Measurements from ENCODE around the gene PIGQ.

Gene PIGQ

DNA sequence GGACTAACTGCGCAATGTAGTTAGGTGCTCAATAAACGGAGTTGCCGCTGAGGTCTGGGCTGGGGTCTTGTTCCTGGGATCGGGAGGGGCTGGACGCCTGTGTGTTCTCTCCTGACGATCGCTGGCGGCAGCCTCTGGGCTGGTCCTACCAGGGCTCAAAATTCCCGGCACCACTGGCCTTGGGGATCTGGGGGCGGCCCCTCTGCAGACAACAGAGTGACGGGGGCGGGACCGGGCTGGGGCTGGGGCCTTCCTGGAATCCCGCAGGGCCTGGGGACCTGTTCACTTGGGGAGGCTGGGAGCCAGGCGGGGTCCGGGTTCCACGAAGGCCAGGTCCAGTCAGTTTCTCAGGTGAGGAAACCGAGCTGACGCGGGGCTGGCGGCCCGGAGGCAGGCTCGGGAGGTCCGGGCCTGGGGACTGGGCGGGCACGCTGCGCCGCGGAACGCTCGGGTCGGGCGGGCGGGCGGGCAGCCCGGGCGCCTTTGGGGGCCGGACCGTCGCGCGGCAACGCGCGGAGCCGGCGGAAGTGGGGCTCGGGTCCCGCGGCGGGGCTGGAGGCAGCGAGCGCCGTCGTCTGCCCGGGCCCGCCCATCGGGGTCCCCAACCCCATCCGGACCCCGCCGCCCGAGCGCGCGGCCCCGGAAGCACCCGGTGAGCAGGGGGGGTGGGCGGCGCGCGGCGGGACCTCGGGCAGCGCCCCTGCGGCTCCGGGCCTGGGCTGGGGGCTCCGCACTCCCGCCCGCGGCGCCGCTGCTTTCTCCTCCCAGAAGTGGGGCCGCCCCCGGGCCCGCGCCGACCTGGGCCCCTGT is at the start of gene PIGQ:
TSS of gene PIGQ (plus strand) at position 524 of the 810 bp plus-strand sequence. CDS start 4,107 bp downstream, outside the sequence.
- DNase-seq: peak; percentile 55

DNA sequence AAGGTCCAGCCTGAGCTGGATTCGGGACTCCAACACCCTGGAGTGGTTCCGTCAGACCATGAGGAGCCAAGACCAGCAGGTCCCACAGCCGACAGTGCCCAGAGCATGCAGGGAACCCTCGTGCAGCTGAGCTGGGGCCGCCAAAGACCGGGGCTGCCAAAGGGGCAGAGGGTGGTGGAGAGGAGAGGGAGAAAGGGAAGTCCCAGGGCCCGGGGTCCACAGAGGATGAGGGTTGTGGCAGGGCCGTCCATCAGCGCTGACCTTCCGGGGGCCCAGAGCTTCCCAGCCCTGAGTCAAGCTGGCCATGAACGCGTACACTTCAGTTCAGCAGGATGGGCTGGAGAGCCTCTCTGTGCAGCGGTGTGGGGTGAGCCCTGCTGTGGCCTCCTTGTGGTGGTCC is 48.9 kb upstream of the PIGQ start:
- no peak for DNase-seq

DNA sequence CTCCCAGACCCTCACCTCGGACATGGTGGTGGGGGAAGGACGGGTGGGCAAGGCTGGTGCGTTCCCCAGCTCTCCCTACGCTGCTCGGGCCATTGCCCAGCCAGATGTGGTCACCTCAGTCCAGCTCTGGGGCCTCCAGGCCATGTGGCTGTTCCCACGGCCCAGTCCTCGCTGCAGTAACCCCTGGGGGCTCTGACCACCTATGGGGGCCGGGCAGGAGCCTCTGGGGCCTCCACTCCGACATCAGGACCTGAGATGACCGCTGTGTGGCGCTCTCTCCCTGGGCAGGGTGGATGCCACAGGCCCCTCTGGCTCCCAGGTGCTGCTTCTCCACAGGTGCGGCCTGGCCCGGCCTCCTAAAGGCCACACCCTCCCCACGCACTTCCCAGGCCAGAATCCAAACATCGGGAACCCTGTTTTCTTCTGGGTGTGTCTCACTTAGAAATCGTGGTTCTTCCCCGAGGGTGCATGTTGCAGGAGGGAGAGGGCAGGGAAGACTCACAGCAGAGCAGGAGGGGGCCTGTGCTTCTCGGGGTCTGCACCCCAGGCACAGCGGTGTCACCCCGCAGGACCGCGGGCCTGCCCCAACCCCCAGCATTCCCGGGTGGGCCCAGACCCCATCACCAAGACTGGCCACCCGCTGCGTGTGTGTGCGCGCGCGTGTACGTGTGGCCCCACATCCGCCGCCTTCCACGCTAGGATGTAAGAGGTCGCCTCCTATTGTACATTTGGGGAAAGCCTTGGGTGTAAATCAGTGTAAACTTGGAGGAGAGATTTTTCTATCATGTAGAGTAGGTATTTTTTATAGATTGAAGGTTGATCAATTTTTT is 48.2 kb upstream of the PIGQ start:
- DNase-seq: no peak

DNA sequence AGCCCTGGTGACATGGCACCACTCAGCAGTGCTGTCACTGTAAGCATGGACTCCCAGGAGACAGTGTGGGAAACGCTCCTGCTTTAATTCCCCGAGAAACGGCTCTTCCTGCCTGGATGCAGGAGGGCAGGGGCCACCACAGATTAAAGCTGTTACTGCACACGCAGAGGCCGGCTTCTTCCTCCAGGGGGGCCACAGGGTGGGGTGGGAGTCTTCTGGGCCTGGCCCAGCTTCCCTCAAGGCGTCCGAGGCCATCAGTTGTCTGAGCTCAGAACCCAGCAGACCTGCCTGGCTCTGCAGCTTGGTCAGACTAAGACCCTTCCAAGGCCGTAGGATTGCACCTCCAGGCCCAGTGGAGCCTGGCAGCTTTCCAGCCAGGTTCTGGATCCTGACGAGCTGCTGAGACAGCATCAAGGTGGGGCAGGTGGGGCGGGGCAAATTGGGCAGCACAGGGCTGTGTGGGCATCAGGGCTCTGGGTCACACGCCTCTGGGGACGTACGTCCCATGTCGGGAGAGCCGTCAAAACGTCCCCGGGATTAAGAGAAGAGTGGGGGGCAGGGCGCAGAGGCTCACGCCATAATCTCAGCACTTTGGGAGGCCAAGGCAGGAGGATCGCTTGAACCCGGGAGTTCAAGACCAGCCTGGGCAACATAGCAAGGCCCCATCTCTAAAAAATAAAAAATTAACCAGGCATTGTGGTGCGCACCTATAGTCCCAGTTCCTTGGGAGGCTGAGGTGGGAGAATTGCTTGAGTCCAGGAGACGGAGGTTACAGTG is 47.3 kb upstream of the PIGQ start:
- DNase-seq: no peak

DNA sequence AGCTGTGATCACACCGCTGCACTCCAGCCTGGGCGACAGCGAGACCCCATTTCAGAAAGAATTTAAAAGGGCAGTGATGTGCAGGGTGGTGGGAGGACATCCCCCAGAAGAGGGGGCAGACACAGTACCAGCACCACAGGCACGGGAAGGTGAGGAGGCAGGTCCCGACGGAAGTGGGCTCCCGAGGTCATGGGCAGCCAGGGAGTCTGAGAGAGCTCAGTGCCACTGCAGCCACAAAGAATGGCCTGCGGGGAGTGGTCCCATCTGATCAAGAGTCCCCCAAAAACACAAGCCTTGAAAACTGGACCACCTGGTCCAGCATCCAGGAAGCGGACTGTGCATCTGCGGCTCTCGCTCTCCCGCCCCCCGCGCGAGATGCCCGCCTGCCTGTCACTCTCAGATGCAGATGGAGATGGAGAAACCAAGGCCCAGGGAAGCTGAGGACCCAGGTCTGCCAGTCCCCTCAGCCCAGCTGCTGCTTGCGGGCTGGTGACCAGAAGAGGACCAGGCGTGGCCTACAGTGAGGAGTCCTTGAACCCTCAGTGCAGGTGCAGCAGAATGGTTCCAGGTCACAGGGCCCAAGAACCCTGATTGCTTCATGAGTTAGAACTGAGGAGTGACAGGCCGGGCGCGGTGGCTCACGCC is 46.5 kb upstream of the PIGQ start:
- DNase-seq: no peak

DNA sequence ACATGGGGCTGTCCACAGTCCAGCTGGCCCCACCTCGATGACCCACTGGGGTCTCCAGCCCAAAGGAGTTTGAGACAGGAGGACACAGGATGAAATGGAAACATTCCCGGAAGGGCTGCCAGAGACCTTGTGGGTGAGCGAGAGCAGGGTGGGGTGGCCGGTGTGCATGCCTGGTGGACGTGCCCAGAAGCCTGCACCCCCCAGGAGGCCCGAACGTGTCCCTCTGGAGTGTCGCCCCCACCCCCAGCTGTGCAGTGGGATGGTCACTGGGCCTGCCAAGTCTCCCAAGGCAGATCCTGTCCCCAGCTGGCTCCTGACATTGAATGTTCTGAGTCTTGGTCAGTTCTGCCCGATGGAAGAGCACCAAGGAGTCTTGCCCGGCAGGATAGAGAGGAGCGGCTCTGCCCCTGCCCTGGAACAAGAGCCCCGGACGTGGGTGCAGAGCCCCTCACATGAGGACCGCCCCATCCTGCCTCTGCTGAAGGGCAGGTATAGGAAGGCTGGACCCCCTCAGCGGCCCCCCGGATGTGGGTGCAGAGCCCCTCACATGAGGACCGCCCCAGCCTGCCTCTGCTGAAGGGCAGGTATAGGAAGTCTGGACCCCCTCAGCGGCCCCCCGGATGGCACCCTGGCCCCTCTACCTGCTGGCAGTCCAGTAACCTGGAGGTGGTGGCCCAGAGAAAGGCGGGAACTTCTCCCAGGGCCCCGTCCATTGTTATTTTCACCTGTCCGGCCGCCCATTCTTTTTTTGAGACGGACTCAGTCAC is 45.3 kb upstream of the PIGQ start:
- DNase-seq: no peak

DNA sequence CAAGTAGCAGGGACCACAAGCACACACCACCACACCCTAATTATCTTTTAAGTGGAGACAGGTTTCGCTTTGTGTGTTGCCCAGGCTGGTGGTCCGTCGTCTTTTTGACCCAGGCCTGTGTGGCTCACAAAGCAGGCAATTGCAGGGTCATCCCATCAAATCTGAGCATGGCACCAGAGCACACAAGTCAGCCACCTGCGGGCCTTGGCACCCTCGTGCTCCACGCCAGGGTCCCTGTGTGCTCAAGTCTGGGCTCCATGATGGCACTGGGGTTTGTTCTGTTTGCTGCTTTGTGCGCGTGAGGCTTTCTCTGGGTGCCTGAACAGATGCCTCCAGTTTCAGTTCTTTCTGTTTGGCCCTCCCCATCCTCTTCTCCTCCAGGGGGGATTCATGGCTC is 44.6 kb upstream of the PIGQ start:
- no peak for DNase-seq

DNA sequence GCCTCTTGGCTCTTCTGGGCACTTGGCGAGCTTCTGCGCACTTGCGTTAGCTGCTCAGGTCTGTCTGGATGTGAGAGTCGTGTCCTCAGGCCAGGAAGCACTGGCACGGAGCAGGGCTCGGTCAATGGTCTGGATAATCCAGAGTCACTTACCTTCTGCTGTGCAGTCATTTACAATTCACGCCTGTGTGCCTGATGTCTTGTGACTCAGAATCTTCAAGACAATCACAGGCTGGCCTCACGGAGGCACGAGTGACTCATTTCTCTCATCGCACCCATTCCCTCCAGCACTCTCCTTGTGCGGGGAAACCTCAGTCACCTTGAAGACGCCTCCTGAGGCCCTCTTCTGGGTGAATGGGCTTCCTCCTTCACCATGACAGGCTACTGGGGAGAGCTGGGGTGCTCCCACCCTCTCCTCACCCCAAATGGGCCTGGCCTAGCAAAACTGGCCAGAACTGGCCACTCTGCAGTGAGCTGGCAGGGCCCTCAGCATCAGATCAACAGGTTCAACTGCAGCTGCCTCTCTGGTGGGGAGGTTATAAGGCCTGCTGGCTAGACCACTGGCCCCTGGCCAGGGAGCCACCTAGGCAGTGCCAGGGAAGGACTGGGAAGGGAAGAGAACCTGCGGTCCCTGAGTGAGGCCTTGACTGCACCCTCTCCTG is 44.1 kb upstream of the PIGQ start:
- no peak for DNase-seq

DNA sequence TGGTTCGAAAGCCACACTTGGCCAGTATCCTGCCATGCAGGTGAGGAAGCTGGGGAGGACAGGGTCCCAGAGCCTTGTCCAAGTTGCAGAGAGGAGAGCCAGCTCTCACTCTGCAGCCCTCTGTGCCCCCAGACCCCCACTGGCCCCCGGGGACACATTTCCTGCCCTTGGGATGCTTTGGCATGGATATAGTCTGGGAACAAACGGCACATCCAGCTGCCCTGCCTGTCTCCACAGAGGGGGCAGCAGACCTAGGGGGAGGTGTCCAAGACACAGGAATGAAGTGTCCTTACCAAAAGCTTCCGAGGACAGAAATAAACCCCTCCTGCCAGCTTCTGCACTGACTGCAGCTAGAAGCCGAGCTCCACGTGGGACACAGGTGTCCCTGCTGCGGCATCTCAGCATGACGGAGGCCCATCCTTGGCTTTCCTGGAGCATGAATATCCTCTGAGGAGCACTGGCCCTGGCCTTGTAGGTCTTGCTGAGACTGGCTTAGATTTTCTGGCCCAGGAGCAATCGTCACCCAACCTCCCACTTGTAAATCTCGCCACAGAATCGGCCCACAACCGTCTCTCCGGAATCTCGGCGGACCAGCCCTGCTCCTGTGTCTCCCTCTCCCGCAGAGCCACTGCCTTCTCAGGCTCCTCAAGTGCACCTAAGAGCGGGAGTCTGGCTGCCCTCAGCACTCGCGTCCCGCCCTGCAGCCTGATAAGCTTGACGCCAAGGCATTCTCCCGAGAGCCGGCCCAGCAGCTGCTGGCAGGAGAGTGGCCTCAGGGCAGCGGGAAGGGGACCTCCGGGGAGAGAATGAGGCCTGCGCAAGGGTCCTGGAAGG is 43.4 kb upstream of the PIGQ start:
- peak; percentile 26 for DNase-seq

DNA sequence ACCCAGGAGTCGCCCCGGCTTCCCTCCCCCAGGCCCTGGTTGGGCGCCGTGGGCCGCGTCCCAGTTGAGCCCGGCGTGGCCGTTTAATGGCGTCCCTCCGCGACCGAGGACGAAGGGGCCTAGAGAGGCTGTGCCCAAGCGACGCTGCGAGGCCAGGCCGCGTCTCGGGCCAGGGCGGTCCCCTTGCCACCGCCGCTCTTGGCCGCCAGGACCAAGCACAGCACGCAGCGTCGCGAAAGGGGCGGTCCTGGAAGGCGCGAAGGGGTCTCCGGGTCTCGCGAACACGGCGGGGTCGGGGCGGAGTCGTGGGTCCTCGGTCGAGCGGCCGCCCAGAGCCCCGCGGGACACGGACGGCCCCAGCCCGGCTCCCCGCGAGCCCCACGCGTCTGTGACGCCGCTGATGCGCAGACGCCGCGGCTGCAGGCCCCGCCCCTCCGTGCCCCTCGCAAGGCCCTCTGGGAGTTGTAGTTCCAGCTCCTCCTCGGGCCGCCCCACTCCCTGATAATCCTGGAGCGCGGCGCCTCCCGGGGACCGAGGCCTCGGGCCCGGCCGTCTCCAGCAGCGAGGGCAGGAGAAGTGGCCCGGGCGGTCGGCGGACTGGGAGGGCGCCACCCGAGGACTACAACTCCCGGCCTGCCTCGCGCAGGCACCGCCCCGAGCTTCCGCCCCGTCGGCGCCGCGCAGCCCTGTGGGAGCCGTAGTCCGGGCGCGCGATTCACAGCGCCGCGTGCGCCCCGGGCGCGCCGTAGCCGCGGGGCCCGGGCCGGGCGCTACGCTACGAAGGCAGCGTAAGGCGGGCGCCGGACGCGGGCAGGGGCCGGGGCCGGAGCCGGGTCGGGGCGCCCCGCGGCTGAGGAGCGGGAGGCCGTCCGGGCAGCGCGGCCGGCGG is 42.5 kb upstream of the PIGQ start, which contains the start of gene CAPN15:
TSS of gene CAPN15 (plus strand) at position 698 of the 889 bp plus-strand sequence. CDS start 19,127 bp downstream, outside the sequence.
- peak; percentile 93 for DNase-seq

DNA sequence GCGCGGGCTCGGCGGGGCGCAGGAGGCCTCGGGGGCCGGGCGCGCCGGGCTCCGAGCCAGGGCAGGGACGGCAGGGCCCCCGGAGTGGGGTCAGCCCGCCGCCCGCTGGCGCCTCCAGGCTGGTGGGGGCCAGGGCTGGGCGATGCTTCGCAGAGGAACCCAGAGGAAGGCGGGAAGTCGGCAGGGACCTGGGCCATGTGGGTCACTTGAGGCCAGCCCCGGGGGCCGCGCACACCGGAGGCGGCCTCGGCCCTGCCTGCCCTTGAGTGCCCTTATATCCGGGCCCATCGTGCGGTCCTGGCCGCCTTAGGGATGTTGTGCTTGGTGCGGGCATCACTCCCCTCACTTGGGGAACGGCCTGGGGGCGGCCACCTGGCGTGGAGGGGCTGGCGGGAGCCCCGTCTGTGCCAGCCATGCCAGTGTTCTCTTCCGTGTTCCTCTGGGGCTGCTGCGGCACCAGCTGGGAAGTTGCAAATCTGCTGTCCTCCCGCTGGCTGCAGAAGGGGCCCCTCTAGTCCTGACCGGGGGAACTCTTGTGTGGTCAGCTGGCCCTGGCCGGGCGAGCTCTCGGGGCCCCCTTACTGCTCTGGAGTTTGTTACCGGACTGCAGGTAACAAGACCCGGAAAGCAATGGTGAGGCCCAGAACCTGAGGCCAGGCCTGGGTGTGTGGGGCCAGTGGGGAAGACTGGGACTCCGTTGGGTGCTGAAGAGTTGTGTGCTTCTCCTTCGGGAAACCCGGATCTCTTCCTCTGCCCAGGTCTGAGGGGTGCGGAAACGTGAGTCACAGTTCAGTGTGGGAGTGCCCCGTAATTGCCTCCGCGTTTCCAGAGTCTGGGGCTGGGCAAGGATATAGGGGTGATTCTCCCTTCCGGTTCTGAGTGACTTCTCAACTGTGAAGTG is 41.4 kb upstream of the PIGQ start:
- peak; percentile 23 for DNase-seq

DNA sequence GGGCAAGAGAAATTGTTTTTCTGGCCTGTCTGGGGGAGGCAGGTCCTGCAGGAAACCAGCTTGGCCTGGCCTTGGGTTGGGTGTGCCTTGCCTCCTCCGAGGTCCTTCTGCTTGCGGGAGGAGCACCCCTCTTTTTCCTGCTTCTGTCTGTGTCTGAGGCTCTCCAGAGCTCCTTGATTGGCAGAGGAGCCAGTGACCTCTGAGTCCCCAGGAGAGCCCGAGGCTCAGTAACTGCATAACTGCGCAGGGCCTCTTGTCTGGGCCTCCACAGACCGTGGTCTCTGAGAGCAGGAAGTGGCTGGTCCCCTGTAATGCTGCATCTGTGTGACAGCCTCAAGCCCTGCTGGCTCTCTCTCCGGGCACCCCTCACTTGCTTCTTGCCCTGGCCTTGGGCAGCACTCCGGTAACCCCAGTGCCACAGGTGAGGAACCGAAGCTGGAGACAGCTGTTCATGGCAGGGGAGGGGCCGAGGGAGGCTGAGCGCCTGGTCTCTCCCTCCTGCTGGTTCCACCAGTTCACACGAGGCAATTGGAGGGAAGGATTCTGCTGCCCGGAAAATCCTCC is 40.7 kb upstream of the PIGQ start:
- no peak for DNase-seq

DNA sequence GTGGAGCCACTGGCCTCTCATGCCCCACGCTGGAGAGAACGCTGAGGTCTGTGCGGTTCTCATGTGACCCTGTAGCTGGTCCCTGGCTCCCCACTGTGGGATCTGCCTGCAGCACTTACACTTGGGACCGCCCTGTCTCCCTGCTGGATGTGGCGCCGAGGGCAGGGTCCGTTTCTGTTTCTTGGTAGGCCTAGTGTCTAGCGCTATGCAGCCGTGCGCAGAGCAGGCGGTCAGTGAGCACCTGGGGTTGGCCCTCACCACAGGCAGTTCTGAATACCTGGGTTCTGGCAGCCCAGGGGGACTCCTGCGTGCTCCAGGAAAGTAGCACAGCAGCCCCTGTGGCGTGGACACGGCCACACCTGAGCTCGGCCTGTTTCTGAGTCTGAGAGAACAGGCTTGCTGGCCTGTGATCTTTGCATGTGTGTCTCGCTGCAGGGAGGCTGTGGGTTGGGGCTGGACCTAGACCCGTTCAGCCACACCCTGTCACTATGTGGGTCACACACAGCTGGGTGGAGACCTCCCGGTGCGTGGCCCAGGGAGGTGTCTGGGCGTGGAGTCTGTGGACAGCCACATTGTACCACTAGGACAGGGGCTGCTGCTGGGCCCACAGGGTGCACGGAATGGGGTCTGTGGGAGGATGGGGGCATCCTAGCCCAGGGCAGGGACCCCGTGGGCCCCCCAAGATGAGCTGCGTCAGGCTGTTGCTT is 39.5 kb upstream of the PIGQ start:
- no peak for DNase-seq

DNA sequence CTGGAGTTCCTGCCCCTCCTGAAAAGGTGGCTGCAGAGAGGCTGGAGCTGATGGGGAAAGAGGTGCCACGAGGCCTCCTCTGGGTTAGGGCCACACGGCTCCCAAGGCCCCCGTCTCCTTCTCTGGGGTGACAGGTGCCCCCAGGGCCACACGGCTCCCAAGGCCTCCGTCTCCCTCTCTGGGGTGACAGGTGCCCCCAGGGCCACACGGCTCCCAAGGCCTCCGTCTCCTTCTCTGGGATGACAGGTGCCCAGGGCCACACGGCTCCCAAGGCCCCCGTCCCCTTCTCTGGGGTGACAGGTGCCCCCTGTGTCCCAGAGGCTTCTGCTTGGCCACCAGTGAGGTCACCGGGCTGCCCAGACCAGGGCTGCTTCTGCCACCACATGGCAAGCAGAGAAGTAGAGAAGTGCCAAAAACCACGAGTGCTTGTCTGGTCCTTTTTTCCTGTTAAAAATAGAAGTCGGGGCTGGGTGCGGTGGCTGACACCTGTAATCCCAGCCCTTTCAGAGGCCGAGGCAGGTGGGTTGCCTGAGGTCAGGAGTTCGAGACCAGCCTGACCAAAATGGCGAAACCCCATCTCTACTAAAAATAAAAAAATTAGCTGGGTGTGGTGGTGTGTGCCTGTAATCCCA is 38.2 kb upstream of the PIGQ start:
- DNase-seq: no peak

DNA sequence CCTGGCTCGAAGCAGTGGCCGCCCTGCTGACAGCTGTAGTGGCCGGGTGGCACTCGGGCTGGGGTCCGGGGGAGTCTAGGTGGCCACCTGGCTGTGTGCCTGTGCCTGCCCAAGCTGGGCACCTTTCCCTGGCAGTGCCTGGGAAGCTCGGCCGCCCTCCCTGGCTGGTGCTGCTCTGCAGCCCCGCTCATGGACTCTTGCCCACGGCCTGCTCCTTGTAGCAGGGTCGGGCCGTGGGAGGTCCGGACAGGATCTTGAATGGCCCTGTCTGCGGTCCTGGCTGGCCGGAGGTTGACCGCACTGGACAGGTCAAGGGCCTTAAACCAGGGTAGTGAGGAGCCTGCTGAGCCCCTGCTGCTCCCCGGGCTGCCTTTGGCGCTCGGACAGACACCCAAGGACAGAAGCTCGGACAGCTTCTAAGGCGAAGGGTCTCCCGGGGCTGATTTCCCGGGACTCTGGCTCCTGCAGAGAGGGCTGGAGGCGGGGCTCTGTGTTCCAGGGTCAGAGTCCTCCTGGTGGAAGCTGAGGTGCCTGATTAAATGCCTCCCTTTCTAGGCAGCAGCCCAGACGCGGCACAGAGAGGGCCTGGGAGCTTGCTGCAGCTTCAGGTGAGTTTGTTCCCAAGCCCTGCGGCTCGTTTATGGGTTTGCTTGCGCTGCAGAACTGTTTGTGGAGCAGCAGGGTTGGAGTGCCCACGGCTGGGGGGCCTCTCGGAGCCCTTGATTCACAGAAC is 36.2 kb upstream of the PIGQ start:
- DNase-seq: peak; percentile 27

DNA sequence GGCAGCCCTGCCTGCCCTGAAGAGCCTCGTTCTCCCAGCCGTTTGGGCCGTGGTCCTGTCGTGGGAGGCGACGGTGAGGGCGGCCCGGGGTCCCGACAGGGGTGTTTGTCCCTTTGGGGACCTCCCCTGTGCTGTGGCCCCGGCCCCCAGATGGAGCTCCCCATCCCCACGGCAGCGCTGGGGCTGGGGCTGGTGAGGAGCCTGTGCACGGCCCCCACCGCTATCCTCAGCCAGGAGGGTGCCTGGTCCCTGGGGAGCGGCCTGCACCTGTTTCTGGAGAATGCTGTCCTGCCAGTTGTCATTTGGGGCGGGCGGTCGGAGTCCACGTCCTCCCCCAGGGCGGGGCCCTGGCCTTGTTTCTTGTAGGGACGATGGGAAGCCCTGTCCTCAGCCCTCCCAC is 35.6 kb upstream of the PIGQ start:
- DNase-seq: peak; percentile 34
